SK-N-SH (cell line): ENCODE data around the gene ADCY7.

Experiments
- EP300 ChIP-seq, 2 experiments: IDR thresholded peaks; 2 replicates each; pipeline versions ENCODE4 v1.4.0 to v1.6.1; 2012; ENCODE audit warnings: borderline replicate concordance in 1 of 2, low read depth in 1 of 2, low read length in 1 of 2
- FOXJ3 ChIP-seq: sonication (generic); formaldehyde crosslinking; IDR thresholded peaks from 2 replicates; pipeline ENCODE4 v1.5.1; 2020; ENCODE audit warnings: mild to moderate bottlenecking, missing genetic modification reagents
- MXI1 ChIP-seq: IDR thresholded peaks from 2 replicates; pipeline ENCODE4 v1.6.1; 2012; ENCODE audit warnings: mild to moderate bottlenecking, low read depth, low read length, improper control_type of control experiment
- POLR2AphosphoS5 ChIP-seq: IDR thresholded peaks from 2 replicates; pipeline ENCODE4 v1.6.1; 2012; ENCODE audit warnings: low read depth, low read length
- RFX5 ChIP-seq: IDR thresholded peaks from 2 replicates; pipeline ENCODE4 v1.6.1; 2012; ENCODE audit warnings: mild to moderate bottlenecking, improper control_type of control experiment, low read length
- SIN3A ChIP-seq: IDR thresholded peaks from 2 replicates; pipeline ENCODE4 v1.6.1; 2012; ENCODE audit warnings: low read depth, mild to moderate bottlenecking, low read length, moderate library complexity, borderline replicate concordance
- SMC3 ChIP-seq: IDR thresholded peaks from 2 replicates; pipeline ENCODE4 v1.6.1; 2012; ENCODE audit warnings: low read depth, low read length, improper control_type of control experiment
- TF ChIP-seq, protein P1 (sequence below): fragments of 200-600 bp; sonication (generic); IDR thresholded peaks from 2 replicates; pipeline ENCODE4 v1.6.1; 2017; ENCODE audit warnings: antibody characterized with exemption, mild to moderate bottlenecking, moderate library complexity
- TF ChIP-seq, protein P2 (sequence below): IDR thresholded peaks from 2 replicates; pipeline ENCODE4 v1.6.1; 2012; ENCODE audit warnings: mild to moderate bottlenecking, low read depth, low read length, moderate library complexity

DNA sequence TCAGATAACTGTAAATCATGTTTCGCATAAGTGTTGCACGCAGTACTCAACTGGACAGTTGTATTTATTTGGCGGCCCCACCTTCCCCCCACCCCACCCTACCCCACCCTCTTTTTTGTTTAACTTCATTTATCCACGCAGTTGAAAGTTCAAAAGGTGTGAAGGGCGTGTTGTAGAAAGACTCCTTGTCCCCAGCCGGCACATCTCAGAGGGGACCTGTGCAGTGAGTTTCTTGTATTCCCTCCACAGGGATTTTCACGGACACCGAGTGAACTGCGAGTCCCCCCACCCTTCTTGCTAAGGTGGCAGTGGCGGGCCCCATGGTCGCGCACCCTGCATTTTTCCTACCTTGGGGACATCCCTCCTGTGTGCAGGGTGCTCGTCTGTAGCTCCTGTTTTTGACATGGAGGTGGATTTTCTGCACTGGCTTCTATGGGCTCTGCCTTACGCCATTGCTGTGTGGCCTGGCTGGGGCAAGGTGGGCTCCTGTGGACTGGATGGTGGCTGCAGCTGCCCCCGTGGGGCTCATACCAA lies 36.2 kb downstream of the ADCY7 start:
- TF ChIP-seq SIN3A (no peak), FOXJ3 (no peak), SMC3 (no peak), EP300 (IDR thresholded peaks at IDR 0.05; ENCODE audit: borderline replicate concordance in 1 of 2, low read depth in 1 of 2, low read length in 1 of 2) (no peak), RFX5 (no peak), POLR2AphosphoS5 (no peak), MXI1 (no peak)
- TF ChIP-seq, protein P1, sequence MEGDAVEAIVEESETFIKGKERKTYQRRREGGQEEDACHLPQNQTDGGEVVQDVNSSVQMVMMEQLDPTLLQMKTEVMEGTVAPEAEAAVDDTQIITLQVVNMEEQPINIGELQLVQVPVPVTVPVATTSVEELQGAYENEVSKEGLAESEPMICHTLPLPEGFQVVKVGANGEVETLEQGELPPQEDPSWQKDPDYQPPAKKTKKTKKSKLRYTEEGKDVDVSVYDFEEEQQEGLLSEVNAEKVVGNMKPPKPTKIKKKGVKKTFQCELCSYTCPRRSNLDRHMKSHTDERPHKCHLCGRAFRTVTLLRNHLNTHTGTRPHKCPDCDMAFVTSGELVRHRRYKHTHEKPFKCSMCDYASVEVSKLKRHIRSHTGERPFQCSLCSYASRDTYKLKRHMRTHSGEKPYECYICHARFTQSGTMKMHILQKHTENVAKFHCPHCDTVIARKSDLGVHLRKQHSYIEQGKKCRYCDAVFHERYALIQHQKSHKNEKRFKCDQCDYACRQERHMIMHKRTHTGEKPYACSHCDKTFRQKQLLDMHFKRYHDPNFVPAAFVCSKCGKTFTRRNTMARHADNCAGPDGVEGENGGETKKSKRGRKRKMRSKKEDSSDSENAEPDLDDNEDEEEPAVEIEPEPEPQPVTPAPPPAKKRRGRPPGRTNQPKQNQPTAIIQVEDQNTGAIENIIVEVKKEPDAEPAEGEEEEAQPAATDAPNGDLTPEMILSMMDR, result no peak
- TF ChIP-seq, protein P2, sequence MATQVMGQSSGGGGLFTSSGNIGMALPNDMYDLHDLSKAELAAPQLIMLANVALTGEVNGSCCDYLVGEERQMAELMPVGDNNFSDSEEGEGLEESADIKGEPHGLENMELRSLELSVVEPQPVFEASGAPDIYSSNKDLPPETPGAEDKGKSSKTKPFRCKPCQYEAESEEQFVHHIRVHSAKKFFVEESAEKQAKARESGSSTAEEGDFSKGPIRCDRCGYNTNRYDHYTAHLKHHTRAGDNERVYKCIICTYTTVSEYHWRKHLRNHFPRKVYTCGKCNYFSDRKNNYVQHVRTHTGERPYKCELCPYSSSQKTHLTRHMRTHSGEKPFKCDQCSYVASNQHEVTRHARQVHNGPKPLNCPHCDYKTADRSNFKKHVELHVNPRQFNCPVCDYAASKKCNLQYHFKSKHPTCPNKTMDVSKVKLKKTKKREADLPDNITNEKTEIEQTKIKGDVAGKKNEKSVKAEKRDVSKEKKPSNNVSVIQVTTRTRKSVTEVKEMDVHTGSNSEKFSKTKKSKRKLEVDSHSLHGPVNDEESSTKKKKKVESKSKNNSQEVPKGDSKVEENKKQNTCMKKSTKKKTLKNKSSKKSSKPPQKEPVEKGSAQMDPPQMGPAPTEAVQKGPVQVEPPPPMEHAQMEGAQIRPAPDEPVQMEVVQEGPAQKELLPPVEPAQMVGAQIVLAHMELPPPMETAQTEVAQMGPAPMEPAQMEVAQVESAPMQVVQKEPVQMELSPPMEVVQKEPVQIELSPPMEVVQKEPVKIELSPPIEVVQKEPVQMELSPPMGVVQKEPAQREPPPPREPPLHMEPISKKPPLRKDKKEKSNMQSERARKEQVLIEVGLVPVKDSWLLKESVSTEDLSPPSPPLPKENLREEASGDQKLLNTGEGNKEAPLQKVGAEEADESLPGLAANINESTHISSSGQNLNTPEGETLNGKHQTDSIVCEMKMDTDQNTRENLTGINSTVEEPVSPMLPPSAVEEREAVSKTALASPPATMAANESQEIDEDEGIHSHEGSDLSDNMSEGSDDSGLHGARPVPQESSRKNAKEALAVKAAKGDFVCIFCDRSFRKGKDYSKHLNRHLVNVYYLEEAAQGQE, result no peak
